Sigmoid colon (tissue), 4 donors: ENCODE results near the gene EPHA10.

Experiments
- CTCF ChIP-seq, 4 experiments: fragments of 450-650 bp in 3 of 4; fragments of 200-600 bp in 1 of 4; IDR thresholded peaks; one replicate each; pipeline ENCODE4 v1.5.1; 2016 to 2019; ENCODE audit warnings: antibody characterized with exemption in 4 of 4, mild to moderate bottlenecking in 3 of 4, moderate library complexity in 2 of 4
- POLR2AphosphoS5 ChIP-seq, 4 donors: sonication (generic); formaldehyde crosslinking; IDR thresholded peaks; one replicate each; pipeline ENCODE4 v1.6.1; 2017; ENCODE audit warnings: antibody characterized with exemption in 4 of 4

GRCh38 chr1:37762516-37762915 lies 2.4 kb downstream of the EPHA10 start:
- TF ChIP-seq CTCF (IDR thresholded peaks at IDR 0.05) (no peak), POLR2AphosphoS5 (IDR thresholded peaks at IDR 0.05) (no peak)
